WTC11 (cell line): ENCODE measurements around the gene MYO3A. TPM values are rescaled to one million over a fixed set of nuclear protein-coding genes. Genes with fewer than 3 reads are reported as not detected.

Experiments used
- ATAC-seq: fragments of 200-7000 bp; cut with Tn5 transposase; 2 replicates; pipeline ENCODE4 v1.10.0; 2021; ENCODE audit warnings: mild to moderate bottlenecking, moderate library complexity
- CTCF ChIA-PET: fragments of 300-600 bp; sonication (Branson Sonifier 250); formaldehyde crosslinking; loops from one replicate; lab custom pipeline; 2021; ENCODE audit warnings: antibody characterized with exemption; lab: Charles Lee
- POLR2A ChIA-PET: fragments of 350-600 bp; sonication (Branson Sonifier 250); formaldehyde crosslinking; loops from one replicate; lab custom pipeline; 2021; ENCODE audit warnings: antibody characterized with exemption; lab: Charles Lee
- DNase-seq: peaks from one replicate; pipeline ENCODE4 v3.0.0; 2021; ENCODE audit warnings: low spot score
- H3K27ac Mint-ChIP-seq: 2 replicates; pipeline ENCODE4 v1.8.0; 2021; ENCODE audit warnings: mixed read lengths
- H3K27me3 Mint-ChIP-seq: 2 replicates; pipeline ENCODE4 v1.8.0; 2021; ENCODE audit warnings: low read depth, mild to moderate bottlenecking, moderate library complexity, mixed read lengths
- H3K36me3 Mint-ChIP-seq: 2 replicates; pipeline ENCODE4 v1.8.0; 2021; ENCODE audit warnings: mixed read lengths
- H3K4me1 Mint-ChIP-seq: 2 replicates; pipeline ENCODE4 v1.8.0; 2022; ENCODE audit warnings: mixed read lengths
- H3K4me3 Mint-ChIP-seq: 2 replicates; pipeline ENCODE4 v1.8.0; 2021; ENCODE audit warnings: mild to moderate bottlenecking, moderate library complexity, mixed read lengths
- H3K9me3 Mint-ChIP-seq: 2 replicates; pipeline ENCODE4 v1.8.0; 2021; ENCODE audit warnings: mixed read lengths
- ARID4B ChIP-seq: sonication (generic); formaldehyde crosslinking; IDR thresholded peaks from 2 replicates; pipeline ENCODE4 v1.8.0; 2023; ENCODE audit warnings: missing genetic modification reagents, mild to moderate bottlenecking, borderline replicate concordance
- CREM ChIP-seq: sonication (generic); formaldehyde crosslinking; IDR thresholded peaks from 2 replicates; pipeline ENCODE4 v1.8.1; 2022; ENCODE audit warnings: mild to moderate bottlenecking, missing genetic modification reagents, moderate library complexity
- CTCF ChIP-seq: fragments of 200-600 bp; IDR thresholded peaks from 2 replicates; pipeline ENCODE4 v1.8.0; 2022; ENCODE audit warnings: antibody characterized with exemption
- ELF4 ChIP-seq: sonication (generic); formaldehyde crosslinking; IDR thresholded peaks from 2 replicates; pipeline ENCODE4 v1.8.1; 2022; ENCODE audit warnings: low read depth, mild to moderate bottlenecking, moderate library complexity, missing genetic modification reagents
- FOXP4 ChIP-seq: sonication (generic); formaldehyde crosslinking; IDR thresholded peaks from 2 replicates; pipeline ENCODE4 v1.8.0; 2022; ENCODE audit warnings: mild to moderate bottlenecking, missing genetic modification reagents
- GTF2I ChIP-seq: fragments of 250-450 bp; sonication (Bioruptor Pico); conservative IDR thresholded peaks from 2 replicates; pipeline ENCODE4 v1.4.0; 2021; ENCODE audit warnings: mild to moderate bottlenecking
- NFE2L1 ChIP-seq: sonication (generic); formaldehyde crosslinking; IDR thresholded peaks from 2 replicates; pipeline ENCODE4 v1.8.1; 2023; ENCODE audit warnings: missing genetic modification reagents
- NFYB ChIP-seq: sonication (generic); formaldehyde crosslinking; conservative IDR thresholded peaks from 2 replicates; pipeline ENCODE4 v1.8.0; 2022; ENCODE audit warnings: low read depth, missing genetic modification reagents
- NR1H2 ChIP-seq: sonication (generic); formaldehyde crosslinking; IDR thresholded peaks from 2 replicates; pipeline ENCODE4 v1.9.0; 2021; ENCODE audit warnings: mild to moderate bottlenecking, moderate library complexity, missing genetic modification reagents
- NR2C2 ChIP-seq: sonication (generic); formaldehyde crosslinking; IDR thresholded peaks from 2 replicates; pipeline ENCODE4 v1.8.0; 2022; ENCODE audit warnings: mild to moderate bottlenecking, missing genetic modification reagents
- SP1 ChIP-seq: sonication (generic); formaldehyde crosslinking; conservative IDR thresholded peaks from 2 replicates; pipeline ENCODE4 v1.8.1; 2022; ENCODE audit warnings: missing genetic modification reagents
- STAT6 ChIP-seq: sonication (generic); formaldehyde crosslinking; conservative IDR thresholded peaks from 2 replicates; pipeline ENCODE4 v1.8.1; 2023; ENCODE audit warnings: mild to moderate bottlenecking, low read depth, missing genetic modification reagents, moderate library complexity
- ZMAT4 ChIP-seq: fragments of 250-450 bp; sonication (Bioruptor Pico); IDR thresholded peaks from 2 replicates; pipeline ENCODE4 v1.9.0; 2021; ENCODE audit warnings: mild to moderate bottlenecking
- ZNF281 ChIP-seq: sonication (generic); formaldehyde crosslinking; IDR thresholded peaks from 2 replicates; pipeline ENCODE4 v1.8.0; 2023; ENCODE audit warnings: mild to moderate bottlenecking, missing genetic modification reagents
- ZSCAN18 ChIP-seq: fragments of 250-450 bp; sonication (Bioruptor Pico); IDR thresholded peaks from 2 replicates; pipeline ENCODE4 v2.1.2; 2022; ENCODE audit warnings: mild to moderate bottlenecking, moderate library complexity
- total RNA-seq: library from RNA; stranded (reverse); gene quantifications from 3 replicates; pipeline ENCODE4 v1.2.3, GENCODE V29; 2021

Gene MYO3A
- total RNA-seq, 1 experiment from 2014 or later: 3.7 TPM

- TF ChIP-seq NR1H2 (CRISPR knock-in tag): no peak
- no peak for TF ChIP-seq GTF2I (CRISPR knock-in tag)
- no peak for TF ChIP-seq NFYB (CRISPR knock-in tag)
- TF ChIP-seq CTCF: no peak
- TF ChIP-seq CREM (CRISPR knock-in tag): no peak
- no peak for TF ChIP-seq NR2C2 (CRISPR knock-in tag)
- TF ChIP-seq FOXP4 (CRISPR knock-in tag): no peak
- no peak for ATAC-seq
Measured at GRCh38 chr10:26057466-26057865, 123.4 kb downstream of the MYO3A start.

GRCh38 chr10:26064106-26064505 is 130.1 kb downstream of the MYO3A start:
- Mint-ChIP-seq H3K27me3 (no peaks in the 10 kb centered on the region), H3K27ac (no peak overlapping the region), H3K4me1 (no peaks in the 10 kb centered on the region), H3K9me3 (no peaks in the 10 kb centered on the region), H3K36me3 (no peaks in the 10 kb centered on the region), H3K4me3 (no peak overlapping the region)
- no peak for DNase-seq
- CTCF ChIA-PET: no interaction called here
- POLR2A ChIA-PET: no interaction called here
- ATAC-seq: no peak
- TF ChIP-seq ZSCAN18 (no peak), NFE2L1 (CRISPR knock-in tag) (no peak), STAT6 (CRISPR knock-in tag) (no peak), ELF4 (CRISPR knock-in tag) (no peak), ZMAT4 (no peak), ZNF281 (CRISPR knock-in tag) (no peak), ARID4B (CRISPR knock-in tag) (no peak), SP1 (CRISPR knock-in tag) (no peak)

More at GRCh38 chr10:26057466-26057865, 123.4 kb downstream of the MYO3A start:
- Mint-ChIP-seq H3K4me3 (no peak overlapping the region), H3K4me1 (0 out of 2 replicates have a peak, but pooled peaks cover under 1% of the 10 kb centered on the region), H3K27ac (no peak overlapping the region), H3K27me3 (no peaks in the 10 kb centered on the region), H3K9me3 (peaks cover 9% of the 10 kb centered on the region), H3K36me3 (peaks cover 9% of the 10 kb centered on the region)
- CTCF ChIA-PET: no interaction called here
- DNase-seq: no peak
- POLR2A ChIA-PET: no interaction called here
